ENCODE results near the gene CHL1.

- TF ChIP-seq POLR2A (IDR thresholded peaks at IDR 0.05) (no peak), CTCF (IDR thresholded peaks at IDR 0.05) (no peak)
Observed at GRCh38 chr3:425079-425478, 228.5 kb downstream of the CHL1 start.

All from stomach (tissue), 4 donors.